ENCODE data around the gene XPO5.

Gene XPO5

GRCh38 chr6:43494766-43495165 lies 81.1 kb downstream of the XPO5 start:
- Histone ChIP-seq H3K4me3 (IDR thresholded peaks at IDR 0.05; ENCODE audit: insufficient read depth, low read depth, low read length) (no peak overlapping the region), H2AFZ (ENCODE audit: low read depth) (no peak overlapping the region), H3K36me3 (ENCODE audit: insufficient read depth) (no peaks in the 10 kb centered on the region), H3K79me2 (ENCODE audit: insufficient read depth, low read depth) (no peaks in the 10 kb centered on the region; the same call in 1 of the 2 replicates), H3K27me3 (ENCODE audit: insufficient read depth, low read depth) (no peaks in the 10 kb centered on the region), H3K27ac (no peak overlapping the region), H3K4me1 (ENCODE audit: low read depth, poor library complexity, severe bottlenecking) (peaks cover 8% of the 10 kb centered on the region), H4K20me1 (ENCODE audit: insufficient read depth) (no peaks in the 10 kb centered on the region), H3K9ac (no peak overlapping the region), H3K4me2 (no peak overlapping the region)
- TF ChIP-seq CTCF (conservative IDR thresholded peaks at IDR 0.05; ENCODE audit: low read depth, low read length), result no peak

GRCh38 chr6:43494321-43494720 lies 81.5 kb downstream of the XPO5 start:
- Histone ChIP-seq H3K36me3 (ENCODE audit: insufficient read depth) (no peaks in the 10 kb centered on the region), H3K4me2 (no peak overlapping the region), H4K20me1 (ENCODE audit: insufficient read depth) (no peaks in the 10 kb centered on the region), H3K4me3 (IDR thresholded peaks at IDR 0.05; ENCODE audit: insufficient read depth, low read depth, low read length) (no peak overlapping the region), H2AFZ (ENCODE audit: low read depth) (no peak overlapping the region), H3K27ac (no peak overlapping the region), H3K27me3 (ENCODE audit: insufficient read depth, low read depth) (no peaks in the 10 kb centered on the region), H3K9ac (no peak overlapping the region), H3K79me2 (ENCODE audit: insufficient read depth, low read depth) (no peaks in the 10 kb centered on the region; the same call in 1 of the 2 replicates), H3K4me1 (ENCODE audit: low read depth, poor library complexity, severe bottlenecking) (peaks cover 8% of the 10 kb centered on the region)
- no peak for TF ChIP-seq CTCF (conservative IDR thresholded peaks at IDR 0.05; ENCODE audit: low read depth, low read length)

- no peak overlapping the region for H3K27ac ChIP-seq
Measured at GRCh38 chr6:43493833-43494232, 82.0 kb downstream of the XPO5 start.

GRCh38 chr6:43493230-43493629 lies 82.6 kb downstream of the XPO5 start:
- Histone ChIP-seq H3K27me3 (ENCODE audit: insufficient read depth, low read depth) (no peaks in the 10 kb centered on the region), H3K4me2 (no peak overlapping the region), H2AFZ (ENCODE audit: low read depth) (no peak overlapping the region), H3K27ac (no peak overlapping the region), H3K9ac (no peak overlapping the region), H3K36me3 (ENCODE audit: insufficient read depth) (no peaks in the 10 kb centered on the region), H3K79me2 (ENCODE audit: insufficient read depth, low read depth) (no peaks in the 10 kb centered on the region; the same call in 1 of the 2 replicates), H4K20me1 (ENCODE audit: insufficient read depth) (no peaks in the 10 kb centered on the region), H3K4me3 (IDR thresholded peaks at IDR 0.05; ENCODE audit: insufficient read depth, low read depth, low read length) (no peak overlapping the region), H3K4me1 (ENCODE audit: low read depth, poor library complexity, severe bottlenecking) (peaks cover 8% of the 10 kb centered on the region)
- no peak for TF ChIP-seq CTCF (conservative IDR thresholded peaks at IDR 0.05; ENCODE audit: low read depth, low read length)

More at GRCh38 chr6:43493833-43494232, 82.0 kb downstream of the XPO5 start:
- Histone ChIP-seq H3K4me2 (no peak overlapping the region), H3K4me3 (IDR thresholded peaks at IDR 0.05; ENCODE audit: insufficient read depth, low read depth, low read length) (no peak overlapping the region), H3K27me3 (ENCODE audit: insufficient read depth, low read depth) (no peaks in the 10 kb centered on the region), H3K36me3 (ENCODE audit: insufficient read depth) (no peaks in the 10 kb centered on the region), H3K4me1 (ENCODE audit: low read depth, poor library complexity, severe bottlenecking) (peaks cover 8% of the 10 kb centered on the region), H2AFZ (ENCODE audit: low read depth) (no peak overlapping the region), H4K20me1 (ENCODE audit: insufficient read depth) (no peaks in the 10 kb centered on the region), H3K9ac (no peak overlapping the region), H3K79me2 (ENCODE audit: insufficient read depth, low read depth) (no peaks in the 10 kb centered on the region; the same call in 1 of the 2 replicates)
- TF ChIP-seq CTCF (conservative IDR thresholded peaks at IDR 0.05; ENCODE audit: low read depth, low read length), result no peak
